GM19035 (cell line): ENCODE measurements around the gene DHCR7.

ENCODE experiments used
- ATAC-seq: cut with Tn5 transposase; IDR thresholded peaks from one replicate; pipeline ENCODE4 v1.9.1; 2021; ENCODE audit not compliant: unreplicated experiment

DHCR7 gene

DNA sequence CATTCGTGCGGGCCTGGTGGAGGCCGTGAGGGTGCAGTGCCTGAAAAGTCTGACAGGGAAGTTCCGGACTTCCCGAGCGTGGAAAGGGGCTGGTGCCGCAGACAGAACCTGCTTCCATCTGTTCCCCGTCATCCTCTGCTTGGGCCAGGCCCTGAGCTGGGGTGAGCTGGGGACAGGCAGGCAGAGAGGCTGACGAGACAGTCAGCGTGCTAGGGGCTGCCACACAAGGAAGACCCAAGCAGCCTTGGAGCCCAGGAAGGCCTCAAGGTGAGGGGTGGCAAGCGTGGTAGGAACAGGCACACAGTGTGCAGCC is 30.3 kb upstream of the DHCR7 start:
- no peak for ATAC-seq

DNA sequence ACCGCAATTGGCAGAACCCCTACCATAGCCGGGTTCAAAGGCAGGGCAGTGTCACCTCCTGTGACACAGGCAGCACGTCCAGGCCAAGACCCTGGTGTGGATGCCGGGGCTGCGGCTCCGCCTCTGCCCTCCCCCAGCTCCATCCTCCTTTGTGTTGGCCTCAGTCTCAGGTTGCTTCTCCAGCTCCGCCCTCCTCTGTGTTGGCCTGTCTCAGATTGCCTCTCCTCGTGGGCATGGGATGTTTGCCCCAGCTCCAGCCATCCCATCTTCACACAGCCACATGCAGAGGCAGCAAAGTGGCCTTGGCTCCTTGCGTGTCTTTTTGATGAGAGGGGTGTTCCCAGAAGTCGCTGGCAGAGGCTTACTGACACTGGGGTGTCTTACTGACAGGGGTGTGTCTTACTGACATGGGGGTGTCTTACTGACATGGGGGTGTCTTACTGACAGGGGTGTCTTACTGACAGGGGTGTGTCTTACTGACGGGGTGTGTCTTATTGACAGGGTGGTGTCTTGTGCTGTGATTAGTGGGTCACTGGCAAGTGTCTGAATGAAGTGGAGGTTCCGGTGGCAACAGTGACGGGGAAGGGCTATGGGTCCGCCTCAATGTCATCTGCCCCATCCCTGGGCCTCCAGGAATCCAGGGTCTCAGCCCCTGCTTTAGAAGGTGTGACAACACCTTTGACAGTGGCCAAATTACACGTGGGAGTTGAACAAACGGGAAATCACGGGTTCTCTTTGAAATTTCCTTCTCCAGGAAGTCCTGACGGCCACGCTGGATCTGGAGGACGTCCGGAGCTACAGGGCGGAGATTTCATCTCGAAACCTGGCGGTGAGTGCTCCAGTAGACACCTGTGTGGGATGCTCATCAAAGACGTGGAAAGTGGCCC is 29.7 kb upstream of the DHCR7 start:
- no peak for ATAC-seq

GRCh38 chr11:71476926-71477640 is 28.9 kb upstream of the DHCR7 start:
- no peak for ATAC-seq

- no peak for ATAC-seq
These were observed 27.8 kb upstream of the DHCR7 start for GRCh38 chr11:71476031-71476430.

- no peak for ATAC-seq
These were observed 26.7 kb upstream of the DHCR7 start for GRCh38 chr11:71474771-71475483.

DNA sequence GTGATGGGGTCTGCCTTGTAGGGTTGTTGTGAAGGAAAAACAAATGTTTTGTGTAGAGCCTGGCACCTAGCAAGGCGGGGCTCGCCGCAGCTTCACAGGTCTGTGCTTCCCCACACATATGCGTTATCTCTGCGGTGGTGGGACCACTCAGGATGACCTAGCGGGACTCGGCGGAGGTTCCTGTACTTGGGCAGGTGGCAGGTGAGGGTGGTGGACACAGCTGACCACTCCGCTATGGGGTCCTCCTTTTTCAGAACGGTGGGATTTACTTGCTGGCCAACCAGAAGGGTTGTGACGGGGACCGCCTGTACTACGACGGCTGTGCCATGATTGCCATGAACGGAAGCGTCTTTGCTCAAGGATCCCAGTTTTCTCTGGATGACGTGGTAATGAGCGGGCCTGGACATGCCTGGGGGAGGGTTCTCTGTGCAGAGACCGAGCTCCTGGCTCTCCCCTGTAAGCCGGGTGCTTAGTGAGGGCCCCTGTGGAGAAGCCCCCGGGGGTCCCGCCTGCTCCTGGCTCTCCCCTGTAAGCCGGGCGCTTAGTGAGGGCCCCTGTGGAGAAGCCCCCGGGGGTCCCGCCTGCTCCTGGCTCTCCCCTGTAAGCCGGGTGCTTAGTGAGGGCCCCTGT is 26.1 kb upstream of the DHCR7 start:
- no peak for ATAC-seq

DNA sequence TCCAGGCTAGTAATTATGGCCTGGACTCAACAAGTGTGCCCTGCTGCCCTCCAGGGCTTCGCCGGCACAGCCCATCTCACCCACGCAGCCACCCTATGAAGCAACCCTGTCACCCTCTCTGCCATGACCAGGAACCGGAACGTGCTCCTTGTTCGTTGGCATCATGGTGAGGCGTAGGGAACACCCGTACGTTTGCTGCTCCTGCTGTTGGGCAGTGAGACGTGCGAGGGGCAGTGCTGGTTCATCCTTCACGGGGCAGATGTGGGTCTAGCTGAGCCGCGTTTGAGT is 25.5 kb upstream of the DHCR7 start:
- ATAC-seq: no peak

GRCh38 chr11:71472941-71473792 is 25.0 kb upstream of the DHCR7 start:
- no peak for ATAC-seq

DNA sequence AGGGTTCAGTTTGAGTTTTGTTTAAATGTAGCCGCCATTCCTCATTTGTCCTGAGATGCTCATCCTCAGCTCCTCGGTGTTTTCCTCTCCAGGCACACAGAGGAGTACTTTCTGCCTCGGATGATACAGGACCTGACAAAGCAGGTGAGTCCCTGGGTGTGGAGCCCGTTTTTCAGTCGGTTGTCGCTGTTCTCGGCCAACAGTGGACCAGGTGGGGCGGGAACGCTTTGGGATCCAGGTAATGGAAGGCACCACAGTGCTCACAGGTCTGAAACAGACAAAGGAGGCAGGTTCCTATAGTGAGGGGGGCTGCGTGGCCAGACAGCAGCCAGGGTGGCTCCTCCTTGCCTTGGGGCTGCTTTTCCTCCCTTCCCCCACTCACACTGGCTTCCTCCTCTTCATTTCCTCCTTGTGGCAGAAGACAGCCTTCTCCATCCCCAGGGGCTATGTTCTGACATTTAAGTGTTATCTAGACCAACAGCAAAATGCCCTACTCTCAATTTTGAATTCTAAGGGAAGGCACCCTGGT is 24.2 kb upstream of the DHCR7 start:
- ATAC-seq: no peak

- ATAC-seq: no peak
These were observed 22.8 kb upstream of the DHCR7 start for GRCh38 chr11:71470946-71471345.

- ATAC-seq: no peak
These were observed 19.0 kb upstream of the DHCR7 start for GRCh38 chr11:71467164-71467563.

GRCh38 chr11:71466358-71466757 is 18.2 kb upstream of the DHCR7 start:
- ATAC-seq: no peak

GRCh38 chr11:71465054-71465453 is 16.9 kb upstream of the DHCR7 start:
- no peak for ATAC-seq

DNA sequence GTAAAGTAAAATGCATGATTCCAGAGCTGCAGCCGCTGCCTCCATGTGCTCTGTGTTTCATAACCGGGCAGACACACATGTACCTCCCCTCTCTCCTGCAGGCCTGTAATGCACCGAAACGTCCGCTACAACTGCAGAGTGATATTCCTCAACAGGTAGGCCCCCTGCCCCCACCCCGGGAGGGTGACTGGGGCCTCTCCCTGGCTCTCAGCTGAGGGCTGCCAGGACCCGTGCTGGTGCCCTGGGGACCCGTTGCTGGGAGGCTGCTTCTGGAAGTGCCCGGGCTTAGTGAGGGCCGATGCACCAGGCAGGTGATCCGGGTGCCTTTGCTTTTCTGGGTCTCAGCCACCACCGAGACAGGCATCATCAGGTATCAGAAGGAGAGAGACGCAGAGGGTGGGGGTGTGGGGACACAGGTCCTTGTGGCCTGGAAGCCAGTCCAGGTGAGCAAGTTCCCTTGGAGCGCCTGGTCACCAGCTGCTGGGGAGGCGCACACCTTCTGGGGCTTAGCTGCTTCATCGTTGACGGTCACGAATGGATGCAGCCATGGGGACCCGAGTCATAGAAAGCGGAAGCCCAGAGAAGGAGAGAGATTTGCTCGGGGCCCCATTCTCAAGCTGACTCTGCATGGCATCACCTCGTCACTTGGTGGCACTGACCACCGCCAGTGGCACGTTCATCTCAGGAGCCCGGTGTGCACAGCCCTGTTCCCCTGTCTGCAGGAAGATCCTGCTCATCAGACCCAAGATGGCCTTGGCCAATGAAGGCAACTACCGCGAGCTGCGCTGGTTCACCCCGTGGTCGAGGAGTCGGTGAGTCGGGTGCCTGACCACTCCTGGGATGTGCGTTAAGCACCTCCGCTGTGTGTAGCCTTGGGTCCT is 15.4 kb upstream of the DHCR7 start:
- ATAC-seq: no peak

- ATAC-seq: no peak
These were observed 14.5 kb upstream of the DHCR7 start for GRCh38 chr11:71462726-71463125.

GRCh38 chr11:71461696-71462095 is 13.5 kb upstream of the DHCR7 start:
- no peak for ATAC-seq

DNA sequence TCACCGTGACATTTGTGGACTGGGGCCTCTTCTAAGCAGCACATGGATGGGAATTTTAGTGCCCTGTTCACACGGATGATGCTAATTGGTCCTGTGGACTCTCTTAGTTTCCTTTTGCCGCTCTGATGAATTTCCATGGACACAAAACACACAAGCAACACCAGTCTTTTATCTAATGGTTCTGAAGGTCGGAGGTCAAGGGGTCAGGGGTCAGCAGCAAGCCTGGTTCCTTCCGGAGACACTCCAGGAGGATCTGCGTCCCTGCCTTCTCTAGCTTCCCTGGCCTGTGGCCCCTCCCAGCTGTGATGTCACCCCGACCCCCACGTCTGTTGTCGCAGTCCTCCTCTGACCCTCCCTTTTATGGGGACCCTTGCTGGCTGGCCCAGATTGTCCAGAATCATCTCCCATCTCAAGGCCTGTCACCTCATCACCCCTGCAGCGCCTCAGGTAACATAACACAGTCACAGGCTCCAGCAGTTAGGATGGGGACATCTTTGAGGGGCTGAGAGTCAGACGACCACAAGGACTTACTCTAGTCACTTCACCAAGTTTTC is 11.7 kb upstream of the DHCR7 start:
- no peak for ATAC-seq

DNA sequence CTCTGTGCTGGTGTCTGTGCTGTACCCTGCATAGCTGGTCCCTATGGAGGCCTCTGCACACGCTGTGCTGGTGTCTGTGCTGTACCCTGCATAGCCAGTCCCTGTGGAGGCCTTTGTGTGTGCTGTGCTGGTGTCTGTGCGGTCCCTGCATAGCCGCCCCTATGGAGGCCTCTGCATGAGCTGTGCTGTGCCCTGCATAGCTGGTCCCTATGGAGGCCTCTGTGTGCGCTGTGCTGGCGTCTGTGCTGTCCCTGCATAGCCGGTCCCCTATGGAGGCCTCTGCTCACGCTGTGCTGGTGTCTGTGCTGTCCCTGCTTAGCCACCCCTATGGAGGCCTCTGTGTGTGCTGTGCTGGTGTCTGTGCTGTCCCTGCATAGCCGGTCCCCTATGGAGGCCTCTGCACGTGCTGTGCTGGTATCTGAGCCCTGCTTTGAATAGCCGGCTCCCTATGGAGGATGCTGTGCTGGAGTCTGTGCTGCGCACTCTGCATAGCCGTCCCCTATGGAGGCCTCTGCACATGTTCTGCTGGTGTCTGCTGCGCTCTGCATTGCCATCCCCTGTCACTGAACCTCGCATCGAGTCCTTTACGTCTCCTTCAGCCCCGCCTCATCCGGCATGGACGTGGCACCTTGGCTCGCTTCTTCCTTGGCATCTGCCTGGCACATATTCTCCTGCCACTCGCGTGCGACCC is 11.0 kb upstream of the DHCR7 start:
- no peak for ATAC-seq
